SK-N-SH (cell line): ENCODE measurements around the gene APOO.

ENCODE experiments used
- CTCF ChIP-seq: fragments of 200-600 bp; sonication (generic); IDR thresholded peaks from 2 replicates; pipeline ENCODE4 v1.6.1; 2017; ENCODE audit warnings: antibody characterized with exemption, mild to moderate bottlenecking, moderate library complexity
- EZH2phosphoT487 ChIP-seq: fragments of 200-600 bp; sonication (generic); IDR thresholded peaks from 2 replicates; pipeline ENCODE4 v1.6.1; 2017; ENCODE audit warnings: low read depth, mixed run types, mild to moderate bottlenecking, antibody characterized with exemption, moderate library complexity, borderline replicate concordance
- JUND ChIP-seq: IDR thresholded peaks from 2 replicates; pipeline ENCODE4 v1.4.0; 2012

- no peak for TF ChIP-seq CTCF
- TF ChIP-seq JUND, result no peak
- TF ChIP-seq EZH2phosphoT487, result no peak
Measured at GRCh38 chrX:23820235-23820782, 87.4 kb downstream of the APOO start.
